HUES6 (cell line): ENCODE measurements around the gene KCNE2.
"Not testable (repeated sequence)": the region's sequence is repeated elsewhere in the genome, so short reads cannot be mapped to it uniquely, and the experiment has no call there.

Experiments
- H3K27ac ChIP-seq: 2 replicates; pipeline ENCODE4 v1.7.0; 2013; ENCODE audit warnings: low read depth, mild to moderate bottlenecking, low read length, inconsistent platforms
- H3K27me3 ChIP-seq: 2 replicates; pipeline ENCODE4 v1.6.1; 2013; ENCODE audit warnings: low read length; ENCODE audit not compliant: control insufficient read depth, insufficient read depth
- H3K36me3 ChIP-seq: 2 replicates; pipeline ENCODE4 v1.6.1; 2013; ENCODE audit warnings: low read length; ENCODE audit not compliant: control insufficient read depth, insufficient read depth
- H3K4me1 ChIP-seq: 2 replicates; pipeline ENCODE4 v1.6.1; 2013; ENCODE audit warnings: low read length; ENCODE audit not compliant: control insufficient read depth, insufficient read depth
- H3K4me3 ChIP-seq: 2 replicates; pipeline ENCODE4 v1.5.1; 2013; ENCODE audit warnings: low read depth, low read length
- H3K9ac ChIP-seq: one replicate; pipeline ENCODE4 v1.6.1; 2013; ENCODE audit warnings: mild to moderate bottlenecking, low read length
- H3K9me3 ChIP-seq: 2 replicates; pipeline ENCODE4 v1.6.1; 2013; ENCODE audit warnings: low read depth, low read length; ENCODE audit not compliant: control insufficient read depth, insufficient read depth

The KCNE2 gene

DNA sequence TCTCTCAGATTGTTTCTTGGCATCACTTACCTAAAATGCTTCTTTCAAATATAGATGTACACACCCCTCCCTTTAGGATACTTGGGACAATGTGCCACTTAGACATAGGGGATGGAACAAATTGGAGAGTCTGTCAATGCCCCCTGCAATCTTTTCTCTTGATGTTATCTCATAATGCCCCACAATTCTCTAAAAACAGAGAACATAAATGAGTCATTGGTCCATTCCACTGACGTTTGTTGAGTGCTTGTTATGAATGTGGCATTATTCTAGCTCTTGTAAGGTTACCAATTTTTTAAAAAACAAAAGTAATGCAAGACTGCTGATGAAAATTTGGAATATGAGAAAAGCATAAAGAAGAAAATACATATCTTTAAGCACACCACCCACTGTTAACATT, 5.9 kb downstream of the KCNE2 start:
- Histone ChIP-seq H3K36me3 (no peaks in the 10 kb centered on the region), H3K4me1 (peaks cover 11% of the 10 kb centered on the region), H3K9me3 (no peaks in the 10 kb centered on the region), H3K27me3 (no peaks in the 10 kb centered on the region), H3K9ac (no peak overlapping the region), H3K27ac (no peak overlapping the region), H3K4me3 (no peak overlapping the region)

GRCh38 chr21:34372321-34372720, 8.5 kb downstream of the KCNE2 start:
- Histone ChIP-seq H3K9me3 (no peaks in the 10 kb centered on the region), H3K4me3 (no peak overlapping the region), H3K9ac (no peak overlapping the region), H3K27ac (no peak overlapping the region), H3K4me1 (peaks cover 10% of the 10 kb centered on the region), H3K27me3 (no peaks in the 10 kb centered on the region), H3K36me3 (no peaks in the 10 kb centered on the region)

- H3K4me1 ChIP-seq, H3K9me3 ChIP-seq, H3K36me3 ChIP-seq, H3K27me3 ChIP-seq, H3K27ac ChIP-seq, H3K4me3 ChIP-seq, H3K9ac ChIP-seq: not testable (repeated sequence)
These were observed 10.7 kb downstream of the KCNE2 start for GRCh38 chr21:34374462-34374861.

DNA sequence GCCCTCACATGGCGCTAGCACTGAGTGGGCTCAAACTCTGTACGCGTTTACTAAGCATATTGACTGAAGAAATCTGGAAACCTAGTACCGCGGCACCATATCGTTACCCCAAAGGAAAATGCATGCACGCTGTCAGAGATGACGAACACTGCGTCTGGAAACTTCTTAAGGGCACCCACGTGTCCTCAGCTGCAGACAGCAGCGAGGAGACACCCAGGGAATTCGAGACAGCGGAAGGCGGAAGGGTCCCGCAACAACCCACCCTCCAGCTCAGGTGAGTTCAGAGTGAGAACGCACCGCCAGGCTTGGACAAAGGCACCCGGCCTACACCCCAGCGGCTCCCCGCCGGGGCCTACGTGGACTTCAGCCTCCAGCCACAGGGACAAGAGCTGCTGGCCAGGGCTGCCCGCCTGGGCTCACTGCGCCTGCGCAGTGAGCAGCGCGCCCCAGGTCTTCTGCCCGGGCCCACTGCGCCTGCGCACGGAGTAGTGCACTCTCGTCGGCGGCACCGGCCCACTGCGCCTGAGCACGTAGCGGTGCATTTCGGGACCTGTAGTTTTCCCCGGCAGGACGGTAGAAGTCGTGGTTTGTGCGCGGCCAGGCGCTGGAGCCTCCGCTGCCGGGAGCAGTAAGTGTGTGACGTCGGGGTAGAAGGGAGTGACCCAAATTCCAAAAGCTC, 11.3 kb downstream of the KCNE2 start, which contains the start of gene SMIM11:
Gene SMIM11, plus strand, starts transcription at position 568 of the 679 bp plus-strand sequence. CDS start 3,998 bp downstream, outside the sequence.
- H3K36me3 ChIP-seq, H3K27me3 ChIP-seq, H3K4me3 ChIP-seq, H3K27ac ChIP-seq, H3K4me1 ChIP-seq, H3K9ac ChIP-seq, H3K9me3 ChIP-seq: not testable (repeated sequence)

DNA sequence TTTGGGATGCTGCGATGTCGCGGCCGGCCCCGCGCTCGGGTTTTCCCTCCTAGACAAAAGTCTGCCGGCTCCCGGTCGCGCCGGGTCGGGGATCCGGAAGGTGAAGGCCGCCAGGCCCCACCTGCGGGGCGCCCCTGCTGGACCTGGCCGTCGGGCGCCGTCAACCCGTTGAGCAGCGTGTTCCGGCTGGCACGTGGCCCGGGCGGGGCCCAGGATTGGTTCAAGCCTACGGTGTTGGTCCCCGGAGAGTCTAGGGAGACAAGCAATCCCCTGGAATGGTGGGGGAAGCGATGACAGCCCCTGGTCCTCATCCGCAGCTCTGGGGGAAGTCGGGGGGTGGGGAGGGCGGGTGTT, 11.8 kb downstream of the KCNE2 start:
- not testable (repeated sequence) for H3K4me1 ChIP-seq, H3K9me3 ChIP-seq, H3K36me3 ChIP-seq, H3K4me3 ChIP-seq, H3K27me3 ChIP-seq, H3K27ac ChIP-seq, H3K9ac ChIP-seq

- not testable (repeated sequence) for H3K4me3 ChIP-seq, H3K9me3 ChIP-seq, H3K27ac ChIP-seq, H3K36me3 ChIP-seq, H3K4me1 ChIP-seq, H3K27me3 ChIP-seq, H3K9ac ChIP-seq
These were observed 19.3 kb downstream of the KCNE2 start for GRCh38 chr21:34383138-34383537.

DNA sequence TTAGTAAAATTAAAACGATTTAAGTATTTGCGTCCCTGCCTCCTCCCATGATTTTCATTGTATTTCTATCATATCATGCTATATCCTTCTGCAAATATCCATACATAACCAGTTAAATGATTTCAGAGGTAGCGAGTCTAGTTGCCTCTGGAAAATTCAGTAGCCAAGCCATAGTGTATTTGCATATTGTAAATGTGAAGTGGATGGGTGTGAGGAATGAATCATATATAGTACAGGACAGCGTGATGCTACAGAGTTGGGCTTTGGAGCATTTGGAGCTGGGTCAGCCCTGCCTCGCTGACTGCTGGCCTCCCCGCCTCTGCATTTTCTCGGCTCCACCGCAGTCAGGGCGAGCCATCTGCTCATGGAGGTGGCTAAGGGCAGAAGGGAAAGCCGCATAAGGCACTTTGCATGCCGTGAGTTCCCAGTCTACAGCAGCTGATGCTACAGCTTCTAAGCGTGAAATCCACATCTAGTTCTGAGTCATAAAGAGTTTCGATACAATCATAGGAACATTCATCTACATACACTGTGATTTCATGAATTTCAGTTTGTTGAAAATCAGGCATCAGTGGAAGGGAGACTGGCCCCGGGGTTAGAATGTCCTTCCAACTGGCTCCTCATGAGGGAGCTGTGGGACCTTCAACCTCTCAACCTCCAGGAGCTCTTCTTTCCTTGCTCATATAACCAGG, 20.1 kb downstream of the KCNE2 start:
- not testable (repeated sequence) for H3K27ac ChIP-seq, H3K27me3 ChIP-seq, H3K9me3 ChIP-seq, H3K4me1 ChIP-seq, H3K9ac ChIP-seq, H3K36me3 ChIP-seq, H3K4me3 ChIP-seq

DNA sequence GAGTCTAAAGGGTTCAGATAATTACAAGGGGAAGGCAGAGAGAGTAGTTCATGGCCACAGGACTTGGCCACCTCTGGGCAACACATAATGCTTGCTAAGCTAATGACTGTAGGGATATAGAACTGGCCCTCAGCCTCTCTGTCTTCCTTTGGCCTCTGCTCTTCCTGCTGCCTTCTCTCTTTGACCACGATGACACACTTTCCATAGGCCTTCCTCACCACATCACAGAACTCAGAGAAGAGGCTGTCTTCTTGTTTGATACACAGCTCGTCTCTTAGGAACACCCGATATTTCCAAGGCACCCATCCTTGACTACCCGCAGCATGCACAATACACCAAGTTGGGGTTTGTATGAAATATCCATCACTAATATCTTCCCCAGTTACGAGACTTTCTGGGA, 36.7 kb downstream of the KCNE2 start:
- H3K9ac ChIP-seq, H3K4me1 ChIP-seq, H3K27me3 ChIP-seq, H3K27ac ChIP-seq, H3K9me3 ChIP-seq, H3K36me3 ChIP-seq, H3K4me3 ChIP-seq: not testable (repeated sequence)

DNA sequence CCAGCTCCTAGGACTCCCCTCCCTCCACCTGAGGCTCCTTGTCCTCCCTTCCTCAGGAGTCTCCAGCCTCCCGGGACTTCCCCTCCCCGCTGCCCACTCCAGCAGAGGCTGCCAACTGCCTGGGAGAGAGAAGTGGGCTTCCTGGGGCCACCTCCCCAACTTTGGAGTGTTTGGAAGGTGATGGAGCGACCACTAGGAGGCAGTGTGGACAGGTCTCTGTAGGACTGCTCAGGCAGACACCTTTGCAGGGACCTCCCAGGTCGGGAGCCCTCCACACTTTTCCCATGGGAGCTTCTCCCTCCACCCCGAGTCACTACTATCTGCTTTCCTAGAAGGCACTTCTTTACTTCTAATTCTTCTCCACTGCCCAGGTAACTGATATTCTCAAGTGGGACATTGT, 40.9 kb downstream of the KCNE2 start:
- not testable (repeated sequence) for H3K4me3 ChIP-seq, H3K4me1 ChIP-seq, H3K9ac ChIP-seq, H3K36me3 ChIP-seq, H3K27ac ChIP-seq, H3K9me3 ChIP-seq, H3K27me3 ChIP-seq

DNA sequence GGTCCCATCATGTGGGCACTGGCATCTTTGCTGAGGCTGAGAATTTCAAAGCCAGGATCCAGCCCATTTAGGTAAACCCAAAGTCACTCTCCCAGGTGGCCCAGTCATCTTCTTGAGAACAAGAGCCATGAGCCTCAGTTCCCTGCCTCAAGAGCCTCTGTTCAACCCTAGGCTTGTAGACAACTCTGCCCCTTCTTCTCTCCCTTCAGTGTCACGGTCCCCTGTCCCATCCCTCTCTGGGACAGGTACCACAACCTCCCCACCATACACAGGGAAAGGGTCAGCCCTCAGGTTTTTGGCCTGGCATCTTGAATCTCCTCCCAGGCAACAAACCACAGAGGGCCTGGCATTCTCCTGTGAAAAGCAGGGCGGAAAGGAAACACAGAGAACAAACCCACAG, 41.9 kb downstream of the KCNE2 start:
- not testable (repeated sequence) for H3K27me3 ChIP-seq, H3K27ac ChIP-seq, H3K4me3 ChIP-seq, H3K4me1 ChIP-seq, H3K9me3 ChIP-seq, H3K36me3 ChIP-seq, H3K9ac ChIP-seq

DNA sequence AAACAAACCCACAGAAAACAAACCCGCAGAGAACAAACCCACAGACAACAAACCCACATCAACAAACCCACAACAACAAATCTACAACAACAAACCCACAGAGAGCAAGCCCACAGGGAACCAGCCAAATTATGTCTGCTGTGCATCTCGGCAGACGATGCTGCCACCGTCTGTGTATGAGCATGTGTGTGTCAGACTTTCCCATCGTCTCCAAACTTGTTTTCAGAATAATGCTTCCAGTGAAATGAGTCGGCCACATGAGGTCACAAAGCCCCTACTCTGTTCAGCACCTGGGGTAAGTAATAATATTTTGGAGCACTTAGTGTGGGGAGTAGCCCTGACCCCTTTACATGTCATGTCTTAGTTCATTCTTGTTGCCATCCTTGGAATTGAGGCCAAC, 42.3 kb downstream of the KCNE2 start:
- H3K9ac ChIP-seq, H3K36me3 ChIP-seq, H3K4me1 ChIP-seq, H3K27me3 ChIP-seq, H3K27ac ChIP-seq, H3K9me3 ChIP-seq, H3K4me3 ChIP-seq: not testable (repeated sequence)
